Common myeloid progenitor, CD34-positive (primary cell): ENCODE measurements around the gene CLDN22.

Experiments used
- CTCF ChIA-PET: fragments of 350-600 bp; sonication (Branson Sonifier 250); formaldehyde crosslinking; loops from one replicate; lab custom pipeline; 2021; ENCODE audit warnings: antibody characterized with exemption; lab: Charles Lee
- POLR2A ChIA-PET: fragments of 350-600 bp; sonication (Branson Sonifier 250); formaldehyde crosslinking; loops from one replicate; lab custom pipeline; 2021; ENCODE audit warnings: antibody characterized with exemption; lab: Charles Lee
- DNase-seq, 3 donors: peaks; one replicate each; pipeline versions ENCODE4 v3.0.0 to v3.0.0-alpha.2; 2013
- H3K27ac ChIP-seq, 2 experiments: 1 replicate in 1 of 2; 2 replicates in 1 of 2; pipeline ENCODE4 v1.7.0; 2013; ENCODE audit warnings: inconsistent platforms in 2 of 2, low read length in 2 of 2, mild to moderate bottlenecking in 2 of 2, low read depth in 1 of 2, moderate library complexity in 1 of 2; ENCODE audit not compliant: severe bottlenecking in 2 of 2, insufficient read depth in 1 of 2, poor library complexity in 1 of 2
- H3K27me3 ChIP-seq, 5 experiments: replicated peaks in 2 of 5; 1 replicate in 3 of 5; 2 replicates in 2 of 5; pipeline versions ENCODE4 v1.6.1 to v1.7.0; 2013; ENCODE audit warnings: low read length in 4 of 5, mild to moderate bottlenecking in 2 of 5, moderate library complexity in 2 of 5, inconsistent platforms in 1 of 5; ENCODE audit not compliant: insufficient read depth in 5 of 5, control insufficient read depth in 4 of 5
- H3K36me3 ChIP-seq, 4 experiments: 1 replicate in 2 of 4; 2 replicates in 2 of 4; pipeline versions ENCODE4 v1.6.1 to v1.7.0; 2013; ENCODE audit warnings: low read length in 3 of 4, control low read depth in 1 of 4, mild to moderate bottlenecking in 1 of 4; ENCODE audit not compliant: control insufficient read depth in 4 of 4, insufficient read depth in 4 of 4
- H3K4me1 ChIP-seq, 4 experiments: 1 replicate in 3 of 4; 2 replicates in 1 of 4; pipeline versions ENCODE4 v1.6.1 to v1.7.1; 2013; ENCODE audit warnings: low read length in 3 of 4, mild to moderate bottlenecking in 3 of 4, control low read depth in 1 of 4, inconsistent platforms in 1 of 4, moderate library complexity in 1 of 4; ENCODE audit not compliant: control insufficient read depth in 4 of 4, insufficient read depth in 4 of 4; ENCODE audit errors: control extremely low read depth in 1 of 4
- H3K4me3 ChIP-seq, 7 experiments: 1 replicate in 4 of 7; 2 replicates in 3 of 7; pipeline versions ENCODE4 v1.5.1 to v1.7.0; 2013; ENCODE audit warnings: mild to moderate bottlenecking in 7 of 7, low read length in 6 of 7, moderate library complexity in 6 of 7, inconsistent platforms in 2 of 7, low read depth in 2 of 7, control low read depth in 1 of 7; ENCODE audit not compliant: insufficient read depth in 4 of 7, control insufficient read depth in 1 of 7; ENCODE audit errors: extremely low read depth in 1 of 7
- H3K9me3 ChIP-seq, 5 experiments: 1 replicate in 4 of 5; 2 replicates in 1 of 5; pipeline versions ENCODE4 v1.6.1 to v1.7.1; 2013; ENCODE audit warnings: low read length in 4 of 5, mild to moderate bottlenecking in 2 of 5, inconsistent platforms in 1 of 5, low read depth in 1 of 5, moderate library complexity in 1 of 5; ENCODE audit not compliant: control insufficient read depth in 4 of 5, insufficient read depth in 2 of 5; ENCODE audit errors: control extremely low read depth in 1 of 5
- WGBS: methylation state at CpG from one replicate; pipeline ENCODE4 v1.1.5; 2013; ENCODE audit not compliant: insufficient coverage; 5-methylcytosine and 5-hydroxymethylcytosine counted together

CLDN22 gene

DNA sequence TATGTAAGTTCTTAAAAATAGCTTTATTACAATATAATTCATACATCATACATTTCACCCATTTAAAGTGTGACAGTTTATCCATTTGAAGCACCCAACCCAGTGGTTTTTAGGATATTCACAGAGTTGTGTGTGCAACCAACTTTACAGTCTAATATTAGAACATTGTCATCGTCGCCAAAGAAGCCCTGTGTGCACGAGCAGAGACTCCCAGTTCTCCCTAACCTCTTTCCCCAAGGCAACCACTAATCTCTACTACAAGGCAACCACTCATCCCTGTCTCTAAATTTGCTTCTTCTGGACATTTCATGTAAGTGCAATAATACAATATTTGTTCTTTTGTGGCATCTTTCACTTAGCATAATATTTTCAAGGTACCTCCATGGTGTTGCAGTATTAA is 47.7 kb downstream of the CLDN22 start:
- Histone ChIP-seq H3K9me3 (peaks cover 0 to 22% (median 6%) of the 10 kb centered on the region in 5 experiments), H3K4me1 (no peaks in the 10 kb centered on the region), H3K27me3 (no peaks in the 10 kb centered on the region), H3K27ac (no peak overlapping the region), H3K4me3 (no peak overlapping the region), H3K36me3 (peaks cover 0 to 8% (median 3%) of the 10 kb centered on the region in 4 experiments)
- POLR2A ChIA-PET: no interaction called here
- CTCF ChIA-PET: interaction anchor here (3.0 kb wide), 1 partner anchor 10 kb away, joined by 16 read pairs; no protein-coding TSS in a partner anchor
- 100% methylated on average over 1 of the region's 3 CpGs for WGBS
- DNase-seq: no peak

DNA sequence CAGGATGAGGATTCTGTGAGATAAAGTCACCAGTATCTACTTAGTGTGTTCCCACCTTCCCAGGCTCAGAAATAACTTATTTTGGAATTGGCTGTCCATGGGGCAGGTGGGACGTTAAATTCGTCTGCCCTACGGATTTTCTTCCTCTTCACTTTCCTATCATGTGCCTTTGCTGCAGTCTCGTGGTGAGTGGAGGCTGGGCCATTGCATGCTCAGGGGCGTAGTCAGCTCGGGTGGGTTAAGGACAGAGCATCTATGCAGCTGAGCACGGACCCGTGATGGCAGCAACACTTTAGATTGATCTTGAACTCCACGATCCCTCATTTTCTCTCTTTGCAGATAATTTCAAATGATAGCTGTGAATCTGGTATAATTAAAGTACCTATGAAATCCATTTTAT is 51.5 kb downstream of the CLDN22 start:
- POLR2A ChIA-PET: no interaction called here
- H3K4me1 ChIP-seq: no peaks in the 10 kb centered on the region
- 94% methylated on average over 6 of the region's 9 CpGs for WGBS
- H3K27me3 ChIP-seq: no peaks in the 10 kb centered on the region
- CTCF ChIA-PET: interaction anchor here (1.3 to 1.5 kb wide), 2 partner anchors 331 to 343 kb away, joined by 5 to 6 read pairs; no protein-coding TSS in a partner anchor
- no peaks in the 10 kb centered on the region for H3K9me3 ChIP-seq
- DNase-seq: no peak
- H3K27ac ChIP-seq: no peak overlapping the region
- H3K4me3 ChIP-seq: no peak overlapping the region
- peaks cover 0 to 4% (median under 1%) of the 10 kb centered on the region in 4 experiments for H3K36me3 ChIP-seq
